Parathyroid adenoma (tissue), 2 donors: ENCODE data around the gene PRKCA.

ENCODE experiments used
- H2AFZ ChIP-seq: fragments of 300-600 bp; sonication (generic); one replicate; pipeline ENCODE4 v1.7.0; 2017; ENCODE audit warnings: antibody characterized with exemption, mild to moderate bottlenecking
- H3K27ac ChIP-seq: fragments of 300-600 bp; sonication (generic); one replicate; pipeline ENCODE4 v1.7.0; 2017
- H3K27me3 ChIP-seq: fragments of 300-600 bp; sonication (generic); one replicate; pipeline ENCODE4 v1.7.0; 2017; ENCODE audit warnings: low read length; ENCODE audit not compliant: control insufficient read depth, insufficient read depth
- H3K36me3 ChIP-seq: fragments of 300-600 bp; sonication (generic); one replicate; pipeline ENCODE4 v1.7.0; 2017; ENCODE audit warnings: low read length; ENCODE audit not compliant: control insufficient read depth, insufficient read depth
- H3K4me1 ChIP-seq: fragments of 300-600 bp; sonication (generic); one replicate; pipeline ENCODE4 v1.7.0; 2017; ENCODE audit warnings: control low read depth
- H3K4me2 ChIP-seq: fragments of 300-600 bp; sonication (generic); one replicate; pipeline ENCODE4 v1.7.0; 2017; ENCODE audit warnings: low read length
- H3K4me3 ChIP-seq: fragments of 300-600 bp; sonication (generic); one replicate; pipeline ENCODE4 v1.7.0; 2017; ENCODE audit warnings: low read depth, low read length
- H3K79me2 ChIP-seq: fragments of 300-600 bp; sonication (generic); one replicate; pipeline ENCODE4 v1.7.0; 2017; ENCODE audit warnings: control low read depth
- H3K9ac ChIP-seq: fragments of 300-600 bp; sonication (generic); one replicate; pipeline ENCODE4 v1.7.0; 2017; ENCODE audit warnings: mild to moderate bottlenecking
- H3K9me3 ChIP-seq: fragments of 300-600 bp; sonication (generic); one replicate; pipeline ENCODE4 v1.7.0; 2017; ENCODE audit warnings: low read length; ENCODE audit not compliant: control insufficient read depth
- CTCF ChIP-seq: fragments of 300-600 bp; sonication (generic); IDR thresholded peaks from one replicate; pipeline ENCODE4 v1.7.0; 2017; ENCODE audit warnings: antibody characterized with exemption, mild to moderate bottlenecking
- donor health status: primary hyperparathyroidism.

The PRKCA gene

GRCh38 chr17:66629762-66630161, 327.3 kb downstream of the PRKCA start:
- Histone ChIP-seq H3K4me1 (no peaks in the 10 kb centered on the region), H3K27me3 (no peaks in the 10 kb centered on the region), H3K79me2 (no peaks in the 10 kb centered on the region), H3K27ac (no peak overlapping the region), H3K4me2 (no peak overlapping the region), H3K36me3 (no peaks in the 10 kb centered on the region), H3K9ac (no peak overlapping the region), H3K9me3 (no peaks in the 10 kb centered on the region), H3K4me3 (no peak overlapping the region), H2AFZ (no peak overlapping the region)
- TF ChIP-seq CTCF, result no peak

- Histone ChIP-seq H3K9me3 (no peaks in the 10 kb centered on the region), H3K4me1 (no peaks in the 10 kb centered on the region), H3K4me3 (no peak overlapping the region), H3K9ac (no peak overlapping the region), H3K4me2 (no peak overlapping the region), H3K79me2 (no peaks in the 10 kb centered on the region), H3K27ac (no peak overlapping the region), H3K36me3 (no peaks in the 10 kb centered on the region), H2AFZ (no peak overlapping the region), H3K27me3 (no peaks in the 10 kb centered on the region)
- no peak for TF ChIP-seq CTCF
Measured at GRCh38 chr17:66630379-66630778, 328.0 kb downstream of the PRKCA start.

GRCh38 chr17:66630828-66631472, 328.5 kb downstream of the PRKCA start:
- H3K27me3 ChIP-seq, result no peaks in the 10 kb centered on the region
- no peaks in the 10 kb centered on the region for H3K4me1 ChIP-seq
- H3K79me2 ChIP-seq, result no peaks in the 10 kb centered on the region
- TF ChIP-seq CTCF, result no peak
- H2AFZ ChIP-seq, result no peak overlapping the region
- no peak overlapping the region for H3K27ac ChIP-seq
- H3K4me2 ChIP-seq, result no peak overlapping the region
- no peak overlapping the region for H3K4me3 ChIP-seq
- H3K36me3 ChIP-seq, result no peaks in the 10 kb centered on the region
- no peaks in the 10 kb centered on the region for H3K9me3 ChIP-seq
- H3K9ac ChIP-seq, result no peak overlapping the region

GRCh38 chr17:66632731-66633130, 330.3 kb downstream of the PRKCA start:
- H3K36me3 ChIP-seq, result no peaks in the 10 kb centered on the region
- H3K4me1 ChIP-seq, result no peaks in the 10 kb centered on the region
- no peaks in the 10 kb centered on the region for H3K9me3 ChIP-seq
- TF ChIP-seq CTCF, result no peak
- no peak overlapping the region for H3K27ac ChIP-seq
- H2AFZ ChIP-seq, result no peak overlapping the region
- no peak overlapping the region for H3K4me3 ChIP-seq
- no peak overlapping the region for H3K9ac ChIP-seq
- H3K4me2 ChIP-seq, result no peak overlapping the region
- no peaks in the 10 kb centered on the region for H3K27me3 ChIP-seq
- no peaks in the 10 kb centered on the region for H3K79me2 ChIP-seq

- Histone ChIP-seq H2AFZ (no peak overlapping the region), H3K4me2 (no peak overlapping the region), H3K79me2 (no peaks in the 10 kb centered on the region), H3K9ac (no peak overlapping the region), H3K27ac (no peak overlapping the region), H3K9me3 (no peaks in the 10 kb centered on the region), H3K4me3 (no peak overlapping the region), H3K27me3 (no peaks in the 10 kb centered on the region), H3K4me1 (no peaks in the 10 kb centered on the region), H3K36me3 (no peaks in the 10 kb centered on the region)
- TF ChIP-seq CTCF, result no peak
Measured at GRCh38 chr17:66633317-66633965, 331.0 kb downstream of the PRKCA start.
